Activated CD4-positive, alpha-beta T cell treated with anti-CD3 and anti-CD28 coated beads, Interleukin-2, amount 10 ng/mL, durations not matched to agents 7 days and 5 days (primary cell): ENCODE results near the gene SLC38A11. TPM values are rescaled to one million over a fixed set of nuclear protein-coding genes. Genes with fewer than 3 reads are reported as not detected.
"Not testable (repeated sequence)": the region's sequence is repeated elsewhere in the genome, so short reads cannot be mapped to it uniquely, and the experiment has no call there.

Experiments
- CTCF ChIA-PET: fragments of 350-600 bp; sonication (Branson Sonifier 250); formaldehyde crosslinking; loops from one replicate; lab custom pipeline; 2021; ENCODE audit warnings: antibody characterized with exemption; lab: Charles Lee
- POLR2A ChIA-PET: fragments of 350-600 bp; sonication (Branson Sonifier 250); formaldehyde crosslinking; loops from one replicate; lab custom pipeline; 2021; ENCODE audit warnings: antibody characterized with exemption; lab: Charles Lee
- DNase-seq: peaks from one replicate; pipeline ENCODE4 v3.0.0-alpha.2; 2020
- H3K27ac Mint-ChIP-seq: one replicate; pipeline ENCODE4 v1.8.0; 2021; ENCODE audit warnings: mild to moderate bottlenecking, moderate library complexity, mixed read lengths
- H3K27me3 Mint-ChIP-seq: one replicate; pipeline ENCODE4 v1.8.0; 2021; ENCODE audit warnings: mixed read lengths
- H3K36me3 Mint-ChIP-seq: one replicate; pipeline ENCODE4 v1.8.0; 2021; ENCODE audit warnings: low read depth, mixed read lengths
- H3K4me1 Mint-ChIP-seq: one replicate; pipeline ENCODE4 v1.8.0; 2021; ENCODE audit warnings: mixed read lengths
- H3K4me3 Mint-ChIP-seq: one replicate; pipeline ENCODE4 v1.8.0; 2021; ENCODE audit warnings: mild to moderate bottlenecking, moderate library complexity, mixed read lengths
- H3K9me3 Mint-ChIP-seq: one replicate; pipeline ENCODE4 v1.8.0; 2021; ENCODE audit warnings: mixed read lengths
- total RNA-seq, 2 experiments: library from RNA; stranded (reverse); gene quantifications; one replicate each; pipeline ENCODE4 v1.2.3, GENCODE V29; 2021

Gene SLC38A11, protein sequence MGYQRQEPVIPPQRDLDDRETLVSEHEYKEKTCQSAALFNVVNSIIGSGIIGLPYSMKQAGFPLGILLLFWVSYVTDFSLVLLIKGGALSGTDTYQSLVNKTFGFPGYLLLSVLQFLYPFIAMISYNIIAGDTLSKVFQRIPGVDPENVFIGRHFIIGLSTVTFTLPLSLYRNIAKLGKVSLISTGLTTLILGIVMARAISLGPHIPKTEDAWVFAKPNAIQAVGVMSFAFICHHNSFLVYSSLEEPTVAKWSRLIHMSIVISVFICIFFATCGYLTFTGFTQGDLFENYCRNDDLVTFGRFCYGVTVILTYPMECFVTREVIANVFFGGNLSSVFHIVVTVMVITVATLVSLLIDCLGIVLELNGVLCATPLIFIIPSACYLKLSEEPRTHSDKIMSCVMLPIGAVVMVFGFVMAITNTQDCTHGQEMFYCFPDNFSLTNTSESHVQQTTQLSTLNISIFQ
- total RNA-seq: not detected

GRCh38 chr2:164954954-164955701 is at the start of gene SLC38A11:
Gene SLC38A11, minus strand, starts transcription at chr2:164955525. Its CDS starts 278 bp downstream, at chr2:164955247.
- DNase-seq: no peak
- H3K9me3 Mint-ChIP-seq: no peaks in the 10 kb centered on the region
- no peak within 1 kb of the TSS for H3K4me3 Mint-ChIP-seq
- ChIA-PET POLR2A (no interaction called here), CTCF (no interaction called here)
- peaks cover 18% of the 10 kb centered on the region for H3K27me3 Mint-ChIP-seq
- H3K27ac Mint-ChIP-seq: no peak within 1 kb of the TSS
- H3K36me3 Mint-ChIP-seq: no peaks in the 10 kb centered on the region
- no peaks in the 10 kb centered on the region for H3K4me1 Mint-ChIP-seq

- no peak for DNase-seq
- Mint-ChIP-seq H3K4me1 (no peaks in the 10 kb centered on the region), H3K36me3 (no peaks in the 10 kb centered on the region), H3K27ac (no peak overlapping the region), H3K4me3 (no peak overlapping the region), H3K9me3 (no peaks in the 10 kb centered on the region), H3K27me3 (peaks cover 10% of the 10 kb centered on the region)
- ChIA-PET CTCF (no interaction called here), POLR2A (no interaction called here)
Measured at GRCh38 chr2:165003443-165004130, 48.3 kb upstream of the SLC38A11 start.

GRCh38 chr2:165002638-165003037 is 47.3 kb upstream of the SLC38A11 start:
- Mint-ChIP-seq H3K4me1 (no peaks in the 10 kb centered on the region), H3K36me3 (no peaks in the 10 kb centered on the region), H3K27me3 (peaks cover 7% of the 10 kb centered on the region), H3K27ac (no peak overlapping the region), H3K4me3 (no peak overlapping the region), H3K9me3 (no peaks in the 10 kb centered on the region)
- DNase-seq: no peak
- POLR2A ChIA-PET: no interaction called here
- CTCF ChIA-PET: no interaction called here

DNA sequence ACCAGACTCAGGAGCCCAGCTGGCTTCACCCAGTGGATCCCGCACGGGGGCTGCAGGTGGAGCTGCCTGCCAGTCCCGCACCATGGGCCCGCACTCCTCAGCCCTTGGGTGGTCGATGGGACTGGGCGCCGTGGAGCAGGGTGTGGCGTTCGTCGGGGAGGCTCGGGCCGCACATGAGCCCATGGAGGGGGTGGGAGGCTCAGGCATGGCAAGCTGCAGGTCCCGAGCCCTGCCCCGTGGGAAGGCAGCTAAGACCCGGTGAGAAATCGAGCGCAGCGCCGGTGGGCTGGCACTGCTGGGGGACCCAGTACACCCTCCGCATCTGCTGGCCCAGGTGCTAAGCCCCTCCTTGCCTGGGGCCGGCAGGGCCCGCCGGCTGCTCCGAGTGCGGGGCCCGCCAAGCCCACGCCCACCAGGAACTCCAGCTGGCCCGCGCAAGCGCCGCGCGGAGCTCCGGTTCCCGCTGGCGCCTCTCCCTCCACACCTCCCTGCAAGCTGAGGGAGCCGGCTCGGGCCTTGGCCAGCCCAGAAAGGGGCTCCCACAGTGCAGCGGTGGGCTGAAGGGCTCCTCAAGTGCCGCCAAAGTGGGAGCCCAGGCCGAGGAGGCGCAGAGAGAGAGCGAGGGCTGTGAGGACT is 39.5 kb upstream of the SLC38A11 start:
- CTCF ChIA-PET, H3K27ac Mint-ChIP-seq, POLR2A ChIA-PET, H3K4me3 Mint-ChIP-seq, H3K27me3 Mint-ChIP-seq, DNase-seq, H3K9me3 Mint-ChIP-seq, H3K36me3 Mint-ChIP-seq: not testable (repeated sequence)
- peaks cover 31% of the 10 kb centered on the region for H3K4me1 Mint-ChIP-seq

DNA sequence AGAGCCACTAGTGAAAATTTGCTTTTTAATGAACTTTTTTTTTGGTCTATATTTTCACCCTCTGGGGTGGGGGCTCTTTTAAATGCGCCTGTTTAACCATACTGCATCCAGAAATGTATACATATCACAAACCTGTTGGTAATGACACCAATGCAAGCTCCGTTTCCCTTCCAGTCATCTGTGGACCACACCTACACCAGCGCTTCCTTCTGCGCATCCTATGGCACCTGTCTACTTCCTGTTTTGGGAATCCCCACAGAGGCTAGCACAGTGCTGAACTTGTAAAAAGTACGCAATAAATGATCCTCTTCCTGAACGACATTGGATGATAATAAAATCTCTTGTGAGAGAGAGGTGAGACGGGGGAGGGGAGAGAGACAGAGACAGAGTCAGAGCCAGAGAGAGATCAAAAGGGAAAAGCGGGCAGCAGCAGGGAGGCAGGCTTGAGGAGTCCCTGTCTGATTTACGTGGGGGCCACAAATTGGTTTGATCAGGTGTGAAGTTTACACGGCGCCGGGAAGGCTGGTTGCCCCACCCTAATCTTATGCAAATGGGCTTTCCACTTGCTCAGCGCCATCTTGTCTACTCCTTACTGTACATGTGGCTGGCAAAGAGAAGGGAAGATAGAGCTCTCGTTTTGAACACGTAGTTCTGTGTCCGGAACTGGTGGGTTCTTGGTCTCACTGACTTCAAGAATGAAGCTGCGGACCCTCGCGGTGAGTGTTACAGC is 38.1 kb upstream of the SLC38A11 start:
- peaks cover 44% of the 10 kb centered on the region for H3K4me1 Mint-ChIP-seq
- peaks cover 4% of the 10 kb centered on the region for H3K9me3 Mint-ChIP-seq
- H3K27ac Mint-ChIP-seq: no peak overlapping the region
- ChIA-PET CTCF (interaction anchor here (0.6 kb wide), 1 partner anchor 15 kb away, joined by 4 read pairs; no protein-coding TSS in a partner anchor), POLR2A (no interaction called here)
- no peak overlapping the region for H3K4me3 Mint-ChIP-seq
- DNase-seq: no peak
- no peaks in the 10 kb centered on the region for H3K36me3 Mint-ChIP-seq
- no peaks in the 10 kb centered on the region for H3K27me3 Mint-ChIP-seq

GRCh38 chr2:164992818-164993217 is 37.5 kb upstream of the SLC38A11 start:
- Mint-ChIP-seq H3K27me3 (no peaks in the 10 kb centered on the region), H3K4me3 (no peak overlapping the region), H3K9me3 (peaks cover 7% of the 10 kb centered on the region), H3K36me3 (no peaks in the 10 kb centered on the region), H3K27ac (peak overlapping the region; percentile 64), H3K4me1 (peaks cover 47% of the 10 kb centered on the region)
- ChIA-PET POLR2A (no interaction called here), CTCF (interaction anchor here (0.6 kb wide), 1 partner anchor 14 kb away, joined by 4 read pairs; no protein-coding TSS in a partner anchor)
- peak; percentile 47 for DNase-seq

DNA sequence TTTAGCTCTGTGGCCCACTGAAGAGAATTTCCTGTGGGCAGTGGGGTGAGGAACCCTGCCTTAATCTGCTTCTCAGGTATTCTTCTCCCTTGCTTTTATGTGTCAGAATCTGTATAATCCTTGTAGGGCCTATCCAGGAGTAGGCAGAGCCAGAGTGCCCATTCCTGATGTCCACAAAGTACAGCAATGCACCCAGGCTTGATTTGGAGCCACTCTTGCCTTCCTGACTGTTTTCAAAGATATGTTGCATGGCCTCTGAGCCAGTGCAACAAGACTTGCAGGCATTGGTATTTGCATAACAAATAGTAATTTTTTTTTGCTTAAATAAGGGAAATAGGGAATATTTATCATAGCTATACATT is 36.7 kb upstream of the SLC38A11 start:
- H3K4me3 Mint-ChIP-seq, CTCF ChIA-PET, POLR2A ChIA-PET, H3K36me3 Mint-ChIP-seq, H3K27me3 Mint-ChIP-seq, H3K9me3 Mint-ChIP-seq: not testable (repeated sequence)
- H3K27ac Mint-ChIP-seq: peak overlapping the region; percentile 79
- peak; percentile 29 for DNase-seq
- H3K4me1 Mint-ChIP-seq: peaks cover 47% of the 10 kb centered on the region

DNA sequence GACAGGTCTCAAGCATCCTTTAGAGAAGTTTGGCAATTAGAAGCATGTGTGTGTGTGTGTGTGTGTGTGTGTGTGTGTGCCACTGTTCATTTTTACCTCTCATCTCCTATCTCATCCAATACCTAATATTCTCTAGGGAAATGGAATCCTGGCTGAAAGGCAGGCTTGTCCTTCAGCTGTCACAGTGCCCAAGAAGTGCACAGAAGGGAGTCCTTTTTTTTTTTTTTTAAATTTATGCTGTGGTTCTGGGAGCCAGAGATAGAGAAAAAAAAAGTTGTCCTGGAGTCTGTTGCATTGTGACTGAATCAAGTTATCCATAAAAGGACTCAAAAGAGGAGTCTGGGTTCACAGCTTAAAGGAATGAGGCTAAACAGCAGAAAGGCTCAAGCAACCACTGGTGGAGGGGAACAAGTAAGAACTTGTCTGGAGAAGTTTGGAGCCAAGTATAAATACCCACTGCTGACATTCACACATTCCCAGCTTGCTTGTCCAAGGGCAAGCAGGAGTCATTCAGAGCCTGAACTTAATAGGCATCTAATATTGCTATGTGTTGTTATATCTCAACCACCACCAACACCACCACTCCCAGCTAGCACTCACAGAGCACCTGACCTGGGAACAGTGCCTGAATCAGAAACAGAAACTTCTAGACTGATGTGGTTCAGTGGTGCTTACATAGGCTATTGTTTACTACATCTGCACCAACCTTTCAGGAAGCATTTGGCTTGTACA is 36.2 kb upstream of the SLC38A11 start:
- H3K9me3 Mint-ChIP-seq, H3K36me3 Mint-ChIP-seq, CTCF ChIA-PET, POLR2A ChIA-PET, H3K4me3 Mint-ChIP-seq, H3K27me3 Mint-ChIP-seq: not testable (repeated sequence)
- DNase-seq: peak; percentile 51
- H3K4me1 Mint-ChIP-seq: peaks cover 48% of the 10 kb centered on the region
- H3K27ac Mint-ChIP-seq: peak overlapping the region; percentile 79

DNA sequence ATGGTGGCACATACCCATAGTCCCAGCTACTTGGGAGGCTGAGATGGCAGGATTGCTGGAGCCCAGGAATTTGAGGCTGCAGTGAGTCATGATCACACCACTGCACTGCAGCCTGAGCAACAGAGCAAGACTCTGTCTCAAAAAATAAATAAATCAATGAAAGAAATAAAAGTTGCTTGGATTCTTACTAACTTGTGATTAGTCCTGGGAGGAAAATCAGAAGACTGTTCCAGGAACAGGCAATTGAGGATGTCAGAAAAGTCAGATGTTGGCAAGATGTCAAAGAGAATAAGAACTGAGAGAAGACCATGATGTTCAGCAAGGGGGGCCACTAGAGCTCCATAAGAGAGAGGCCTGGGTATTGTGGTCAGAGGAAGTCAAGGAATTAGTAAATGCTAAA is 35.6 kb upstream of the SLC38A11 start:
- CTCF ChIA-PET, DNase-seq, H3K9me3 Mint-ChIP-seq, POLR2A ChIA-PET, H3K27me3 Mint-ChIP-seq, H3K4me3 Mint-ChIP-seq, H3K36me3 Mint-ChIP-seq: not testable (repeated sequence)
- H3K27ac Mint-ChIP-seq: peak overlapping the region; percentile 43
- peaks cover 52% of the 10 kb centered on the region for H3K4me1 Mint-ChIP-seq

DNA sequence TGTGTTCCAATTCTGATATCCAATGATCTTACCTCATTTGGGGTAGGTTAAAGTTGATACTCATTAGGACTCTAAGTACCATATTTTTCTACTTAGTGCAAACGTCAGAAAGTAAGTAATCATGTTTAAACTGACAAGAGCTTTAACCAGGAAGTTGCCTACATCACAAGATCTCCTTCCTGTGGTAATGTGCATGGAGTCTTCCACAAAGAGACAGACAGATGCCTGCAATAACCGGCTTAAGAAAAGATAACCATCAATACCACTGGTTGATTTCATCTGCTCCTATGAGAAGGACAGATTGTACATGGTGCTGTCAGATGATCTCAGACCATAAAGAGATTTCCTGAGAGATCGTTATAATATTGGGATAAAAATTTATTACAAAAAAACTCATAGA is 33.5 kb upstream of the SLC38A11 start:
- H3K4me3 Mint-ChIP-seq, H3K9me3 Mint-ChIP-seq, POLR2A ChIA-PET, CTCF ChIA-PET, H3K36me3 Mint-ChIP-seq, DNase-seq: not testable (repeated sequence)
- peaks cover 52% of the 10 kb centered on the region for H3K4me1 Mint-ChIP-seq
- H3K27me3 Mint-ChIP-seq: peaks cover 10% of the 10 kb centered on the region
- peak overlapping the region; percentile 41 for H3K27ac Mint-ChIP-seq

DNA sequence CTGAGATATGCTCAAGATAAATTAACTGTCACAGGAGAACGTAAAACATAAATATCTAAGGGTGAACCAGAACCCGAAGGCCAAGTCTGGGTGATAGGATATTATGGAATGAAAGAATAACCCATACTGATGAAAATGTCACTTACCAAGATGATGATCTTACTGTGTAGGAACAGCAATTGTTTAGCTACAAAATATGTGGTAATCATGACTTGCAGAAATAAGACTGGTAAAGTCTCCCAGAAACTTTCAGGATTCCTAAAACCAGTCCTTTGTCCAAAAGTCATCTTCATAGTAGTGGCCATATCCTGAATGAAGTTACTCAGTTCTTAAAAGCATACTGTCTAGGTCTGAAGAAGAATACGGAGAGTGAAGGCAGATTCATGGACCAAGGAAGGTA is 30.7 kb upstream of the SLC38A11 start:
- CTCF ChIA-PET, DNase-seq, H3K4me3 Mint-ChIP-seq, H3K36me3 Mint-ChIP-seq, H3K9me3 Mint-ChIP-seq, POLR2A ChIA-PET, H3K27ac Mint-ChIP-seq: not testable (repeated sequence)
- H3K27me3 Mint-ChIP-seq: peaks cover 11% of the 10 kb centered on the region
- H3K4me1 Mint-ChIP-seq: peaks cover 27% of the 10 kb centered on the region

DNA sequence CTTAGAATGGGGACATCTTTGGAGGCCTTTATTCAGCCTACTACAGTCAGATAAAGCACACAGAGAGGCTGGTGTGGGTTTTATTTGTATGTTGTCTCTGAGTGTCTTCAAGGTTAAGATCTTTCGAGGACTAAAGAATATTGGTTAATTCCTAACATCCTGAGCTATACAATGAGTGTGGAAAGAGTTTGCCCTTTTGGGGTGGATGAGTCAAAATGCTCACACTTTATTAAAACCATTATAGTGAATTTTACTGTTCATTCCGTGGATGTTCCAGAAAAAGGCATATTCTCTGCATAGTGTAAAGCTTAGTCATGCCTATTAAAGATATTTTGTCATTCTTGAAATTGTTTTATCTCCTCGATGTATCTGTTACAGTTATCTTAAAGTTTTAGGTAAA is 29.1 kb upstream of the SLC38A11 start:
- CTCF ChIA-PET: no interaction called here
- no peaks in the 10 kb centered on the region for H3K36me3 Mint-ChIP-seq
- no peak overlapping the region for H3K4me3 Mint-ChIP-seq
- peaks cover 7% of the 10 kb centered on the region for H3K9me3 Mint-ChIP-seq
- DNase-seq: no peak
- POLR2A ChIA-PET: no interaction called here
- H3K27ac Mint-ChIP-seq: no peak overlapping the region
- H3K4me1 Mint-ChIP-seq: peaks cover 19% of the 10 kb centered on the region
- peaks cover 13% of the 10 kb centered on the region for H3K27me3 Mint-ChIP-seq
